Tibial artery (tissue), 4 donors: ENCODE results near the gene SCP2.

ENCODE experiments used
- DNase-seq, 2 donors: peaks; one replicate each; pipeline ENCODE4 v3.0.0-alpha.2; 2019
- H3K27ac ChIP-seq, 2 donors: fragments of 200-600 bp; sonication (generic) in 1 of 2; 1 replicate in 1 of 2; 2 replicates in 1 of 2; pipeline ENCODE4 v1.5.1; 2018 to 2019; ENCODE audit warnings: mild to moderate bottlenecking in 1 of 2
- H3K27me3 ChIP-seq, 2 donors: fragments of 200-600 bp; sonication (generic) in 1 of 2; one replicate each; pipeline versions ENCODE4 v1.5.1 to v1.6.0; 2016 to 2019
- H3K36me3 ChIP-seq, 3 donors: fragments of 200-600 bp; sonication (generic) in 2 of 3; one replicate each; pipeline ENCODE4 v1.5.1; 2016 to 2019; ENCODE audit warnings: mild to moderate bottlenecking in 2 of 3
- H3K4me1 ChIP-seq, 4 donors: fragments of 200-600 bp; sonication (generic) in 2 of 4; 1 replicate in 3 of 4; 2 replicates in 1 of 4; pipeline ENCODE4 v1.5.1; 2016 to 2019
- H3K4me3 ChIP-seq, 2 donors: fragments of 200-600 bp; sonication (generic) in 1 of 2; 1 replicate in 1 of 2; 2 replicates in 1 of 2; pipeline ENCODE4 v1.5.1; 2018 to 2019; ENCODE audit warnings: mild to moderate bottlenecking in 2 of 2
- H3K9me3 ChIP-seq, 3 donors: fragments of 200-600 bp; sonication (generic) in 1 of 3; one replicate each; pipeline ENCODE4 v1.5.1; 2016 to 2019
- intact Hi-C: fragments of 100-400 bp; cut with DNase I; formaldehyde crosslinking; loops from one replicate; pipeline ENCODE4 v1.15.0; 2023; ENCODE audit warnings: low total_unique reads
- TF ChIP-seq, protein P1 (sequence below), 2 experiments: fragments of 200-600 bp in 1 of 2; fragments of 450-650 bp in 1 of 2; IDR thresholded peaks; one replicate each; pipeline ENCODE4 v1.5.1; 2017 to 2019; ENCODE audit warnings: antibody characterized with exemption in 2 of 2, mild to moderate bottlenecking in 1 of 2, moderate library complexity in 1 of 2

Gene SCP2

DNA sequence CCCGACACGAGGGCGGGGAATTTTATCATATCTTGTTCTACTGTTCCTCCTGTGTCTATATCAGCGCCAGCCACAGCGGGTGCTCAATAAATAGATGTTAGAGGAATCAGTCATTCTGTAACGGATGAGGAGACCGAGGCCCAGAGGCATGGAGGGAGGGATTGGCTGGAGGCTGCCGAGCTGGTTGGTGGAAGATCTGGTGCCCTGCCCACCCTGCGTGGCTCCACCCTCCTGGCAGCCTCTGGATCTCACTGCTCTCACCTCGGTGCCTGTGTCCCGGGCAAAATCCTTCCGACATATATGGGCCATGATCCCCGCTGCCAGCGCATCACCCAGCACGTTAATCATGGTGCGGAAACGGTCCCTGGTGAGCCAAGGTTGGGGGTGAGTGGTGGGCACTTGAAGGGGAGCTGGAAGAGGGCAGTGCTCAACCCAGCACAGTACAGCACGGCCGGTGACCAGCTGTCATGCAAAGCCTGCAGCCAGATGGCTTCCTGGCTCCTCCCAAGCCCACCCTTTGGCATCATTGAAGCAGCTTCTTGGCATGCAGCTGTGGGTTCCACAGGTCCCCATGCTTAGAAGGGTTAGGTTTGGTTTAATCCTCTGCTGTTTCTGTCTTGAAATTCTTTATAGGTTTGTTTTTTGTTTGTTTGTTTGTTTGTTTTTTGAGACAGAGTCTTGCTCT, 161.7 kb downstream of the SCP2 start:
- no peaks in the 10 kb centered on the region for H3K9me3 ChIP-seq
- DNase-seq = no peak
- TF ChIP-seq, protein P1, sequence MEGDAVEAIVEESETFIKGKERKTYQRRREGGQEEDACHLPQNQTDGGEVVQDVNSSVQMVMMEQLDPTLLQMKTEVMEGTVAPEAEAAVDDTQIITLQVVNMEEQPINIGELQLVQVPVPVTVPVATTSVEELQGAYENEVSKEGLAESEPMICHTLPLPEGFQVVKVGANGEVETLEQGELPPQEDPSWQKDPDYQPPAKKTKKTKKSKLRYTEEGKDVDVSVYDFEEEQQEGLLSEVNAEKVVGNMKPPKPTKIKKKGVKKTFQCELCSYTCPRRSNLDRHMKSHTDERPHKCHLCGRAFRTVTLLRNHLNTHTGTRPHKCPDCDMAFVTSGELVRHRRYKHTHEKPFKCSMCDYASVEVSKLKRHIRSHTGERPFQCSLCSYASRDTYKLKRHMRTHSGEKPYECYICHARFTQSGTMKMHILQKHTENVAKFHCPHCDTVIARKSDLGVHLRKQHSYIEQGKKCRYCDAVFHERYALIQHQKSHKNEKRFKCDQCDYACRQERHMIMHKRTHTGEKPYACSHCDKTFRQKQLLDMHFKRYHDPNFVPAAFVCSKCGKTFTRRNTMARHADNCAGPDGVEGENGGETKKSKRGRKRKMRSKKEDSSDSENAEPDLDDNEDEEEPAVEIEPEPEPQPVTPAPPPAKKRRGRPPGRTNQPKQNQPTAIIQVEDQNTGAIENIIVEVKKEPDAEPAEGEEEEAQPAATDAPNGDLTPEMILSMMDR (IDR thresholded peaks at IDR 0.05) = no peak
- H3K4me1 ChIP-seq = peaks cover 0 to 18% (median 4%) of the 10 kb centered on the region in 4 donors
- no peak overlapping the region for H3K27ac ChIP-seq
- H3K36me3 ChIP-seq = peaks cover 0 to 16% (median 15%) of the 10 kb centered on the region in 3 donors
- intact Hi-C loops = no loop called here
- no peaks in the 10 kb centered on the region for H3K27me3 ChIP-seq
- no peak overlapping the region for H3K4me3 ChIP-seq

GRCh38 chr1:53089478-53090226, 162.6 kb downstream of the SCP2 start:
- intact Hi-C loops = no loop called here
- Histone ChIP-seq H3K4me1 (peaks cover 0 to 18% (median 4%) of the 10 kb centered on the region in 4 donors), H3K27me3 (no peaks in the 10 kb centered on the region), H3K9me3 (no peaks in the 10 kb centered on the region), H3K27ac (no peak overlapping the region), H3K36me3 (peaks cover 0 to 11% (median 9%) of the 10 kb centered on the region in 3 donors), H3K4me3 (no peak overlapping the region)
- TF ChIP-seq, protein P1 (IDR thresholded peaks at IDR 0.05) = no peak
- DNase-seq = no peak

GRCh38 chr1:53090227-53091147, 163.4 kb downstream of the SCP2 start:
- H3K4me1 ChIP-seq = peaks cover 0 to 18% (median 4%) of the 10 kb centered on the region in 4 donors
- no peaks in the 10 kb centered on the region for H3K9me3 ChIP-seq
- no peaks in the 10 kb centered on the region for H3K27me3 ChIP-seq
- no peak overlapping the region for H3K4me3 ChIP-seq
- no peak overlapping the region for H3K27ac ChIP-seq
- intact Hi-C loops = no loop called here
- TF ChIP-seq, protein P1 (IDR thresholded peaks at IDR 0.05) = no peak
- peaks cover 0 to 6% (median 4%) of the 10 kb centered on the region in 3 donors for H3K36me3 ChIP-seq
- DNase-seq = no peak

GRCh38 chr1:53091841-53092645, 165.0 kb downstream of the SCP2 start:
- Histone ChIP-seq H3K9me3 (no peaks in the 10 kb centered on the region), H3K36me3 (peaks cover 0 to 3% (median 0%) of the 10 kb centered on the region in 3 donors), H3K4me3 (no peak overlapping the region), H3K27me3 (no peaks in the 10 kb centered on the region), H3K27ac (no peak overlapping the region), H3K4me1 (peaks cover 0 to 18% (median 4%) of the 10 kb centered on the region in 4 donors)
- intact Hi-C loops = no loop called here
- TF ChIP-seq, protein P1 (IDR thresholded peaks at IDR 0.05) = no peak
- DNase-seq = no peak
